Measurements from ENCODE around the gene PAIP2B. TPM values are rescaled to one million over a fixed set of nuclear protein-coding genes. Genes with fewer than 3 reads are reported as not detected.
A peak's percentile ranks its signal among the peaks of the same experiment; 100 is the strongest.

Gene PAIP2B
- total and polyA plus RNA-seq, 9 of the 15 experiments (the other 6 are each of a cell fraction or from before 2014, with no cell fraction given): 0.18 to 0.38 (median 0.25) TPM

GRCh38 chr2:71157124-71157793 lies 69.6 kb downstream of the PAIP2B start:
- Histone ChIP-seq H3K9me1 (ENCODE audit: control insufficient read depth, insufficient read depth, low read length) (no peaks in the 10 kb centered on the region), H4K20me1 (replicated peaks; ENCODE audit: control insufficient read depth, insufficient read depth, low read length) (no peaks in the 10 kb centered on the region), H3K9me3 (replicated peaks; ENCODE audit: control insufficient read depth, insufficient read depth, low read depth, low read length) (no peaks in the 10 kb centered on the region), H2AFZ (ENCODE audit: low read depth, low read length) (no peak overlapping the region), H3K9ac (ENCODE audit: insufficient read depth in 1 of 2, low read depth in 2 of 2, low read length in 2 of 2) (no peak overlapping the region), H3K4me1 (replicated peaks in 1 of 2; ENCODE audit: control insufficient read depth in 2 of 2, insufficient read depth in 2 of 2, low read length in 2 of 2) (no peaks in the 10 kb centered on the region; a peak in 1 of 5 replicates), H3K27me3 (ENCODE audit: control insufficient read depth in 2 of 2, insufficient read depth in 2 of 2, low read length in 2 of 2) (peaks cover 9 to 39% of the 10 kb centered on the region in 2 experiments; a peak in 4 of 5 replicates), H3K79me2 (ENCODE audit: control insufficient read depth, insufficient read depth, low read length) (no peaks in the 10 kb centered on the region), H3K4me2 (ENCODE audit: insufficient read depth, low read length) (no peak overlapping the region), H3K4me3 (no peak overlapping the region), H3K27ac (ENCODE audit: extremely low read depth, low read depth, low read length) (no peak overlapping the region), H3K36me3 (ENCODE audit: control insufficient read depth, insufficient read depth, low read length) (no peaks in the 10 kb centered on the region)
- ATAC-seq (peak; percentile 93), FAIRE-seq (peak; percentile 77), DNase-seq (ENCODE audit: extremely low read depth in 1 of 4, low spot score in 3 of 4) (peak; percentile 63 to 75 (median 73))
- ChIA-PET POLR2A (interaction anchor here (0.8 to 1.2 kb wide), 2 partner anchors 136 to 353 kb away, joined by 3 read pairs; no protein-coding TSS in a partner anchor), CTCF (ENCODE audit: low intra/inter-chr PET ratio) (interaction anchor here (0.5 kb wide), 1 partner anchor 35 kb away, joined by 6 read pairs; no protein-coding TSS in a partner anchor)
- intact Hi-C loops (cut with micrococcal nuclease) (loop anchor here (5.0 to 10.0 kb wide), 3 partner anchors 140 to 355 kb away; no protein-coding TSS in a partner anchor), in situ Hi-C loops (cut with MboI) (loop anchor here (5.0 kb wide), 1 partner anchor 350 kb away; no protein-coding TSS in a partner anchor)
- 5% methylated on average over 16 of the region's 16 CpGs for WGBS (ENCODE audit: insufficient coverage, low coverage, missing lambda C conversion rate)
- BruUV-seq (replicated peaks): no TSS peak
- TF ChIP-seq, protein P1, sequence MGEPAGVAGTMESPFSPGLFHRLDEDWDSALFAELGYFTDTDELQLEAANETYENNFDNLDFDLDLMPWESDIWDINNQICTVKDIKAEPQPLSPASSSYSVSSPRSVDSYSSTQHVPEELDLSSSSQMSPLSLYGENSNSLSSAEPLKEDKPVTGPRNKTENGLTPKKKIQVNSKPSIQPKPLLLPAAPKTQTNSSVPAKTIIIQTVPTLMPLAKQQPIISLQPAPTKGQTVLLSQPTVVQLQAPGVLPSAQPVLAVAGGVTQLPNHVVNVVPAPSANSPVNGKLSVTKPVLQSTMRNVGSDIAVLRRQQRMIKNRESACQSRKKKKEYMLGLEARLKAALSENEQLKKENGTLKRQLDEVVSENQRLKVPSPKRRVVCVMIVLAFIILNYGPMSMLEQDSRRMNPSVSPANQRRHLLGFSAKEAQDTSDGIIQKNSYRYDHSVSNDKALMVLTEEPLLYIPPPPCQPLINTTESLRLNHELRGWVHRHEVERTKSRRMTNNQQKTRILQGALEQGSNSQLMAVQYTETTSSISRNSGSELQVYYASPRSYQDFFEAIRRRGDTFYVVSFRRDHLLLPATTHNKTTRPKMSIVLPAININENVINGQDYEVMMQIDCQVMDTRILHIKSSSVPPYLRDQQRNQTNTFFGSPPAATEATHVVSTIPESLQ (CRISPR knock-in tag; IDR thresholded peaks at IDR 0.05): no peak
- TF ChIP-seq NCOR1 (IDR thresholded peaks at IDR 0.05) (no peak), ZKSCAN3 (CRISPR knock-in tag; IDR thresholded peaks at IDR 0.05) (no peak), SIX5 (IDR thresholded peaks at IDR 0.05; ENCODE audit: borderline replicate concordance in 1 of 2, insufficient read depth in 1 of 2, low read depth in 1 of 2, low read length in 2 of 2) (no peak), PKNOX1 (IDR thresholded peaks at IDR 0.05) (0 out of 2 replicates have a peak, but pooled peaks have one; percentile 9), RAD21 (CRISPR knock-in tag; conservative IDR thresholded peaks at IDR 0.05 in 1 of 2, IDR thresholded peaks at IDR 0.05 in 1 of 2) (peak; percentile 33 to 80; a peak in 3 of 4 replicates), MAZ (CRISPR knock-in tag; conservative IDR thresholded peaks at IDR 0.05 in 1 of 2, IDR thresholded peaks at IDR 0.05 in 1 of 2) (peak in 1 of 2 experiments; percentile 47; a peak in 1 of 4 replicates), ATF7 (IDR thresholded peaks at IDR 0.05) (no peak), PML (IDR thresholded peaks at IDR 0.05; ENCODE audit: low read length) (no peak), FOXJ2 (tag; IDR thresholded peaks at IDR 0.05) (no peak), SMC3 (conservative IDR thresholded peaks at IDR 0.05; ENCODE audit: insufficient read depth, low read depth, low read length) (peak; percentile 42), ARHGAP35 (IDR thresholded peaks at IDR 0.05; ENCODE audit: partially characterized antibody) (no peak)
- TF ChIP-seq, protein P2, sequence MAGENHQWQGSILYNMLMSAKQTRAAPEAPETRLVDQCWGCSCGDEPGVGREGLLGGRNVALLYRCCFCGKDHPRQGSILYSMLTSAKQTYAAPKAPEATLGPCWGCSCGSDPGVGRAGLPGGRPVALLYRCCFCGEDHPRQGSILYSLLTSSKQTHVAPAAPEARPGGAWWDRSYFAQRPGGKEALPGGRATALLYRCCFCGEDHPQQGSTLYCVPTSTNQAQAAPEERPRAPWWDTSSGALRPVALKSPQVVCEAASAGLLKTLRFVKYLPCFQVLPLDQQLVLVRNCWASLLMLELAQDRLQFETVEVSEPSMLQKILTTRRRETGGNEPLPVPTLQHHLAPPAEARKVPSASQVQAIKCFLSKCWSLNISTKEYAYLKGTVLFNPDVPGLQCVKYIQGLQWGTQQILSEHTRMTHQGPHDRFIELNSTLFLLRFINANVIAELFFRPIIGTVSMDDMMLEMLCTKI (IDR thresholded peaks at IDR 0.05; ENCODE audit: partially characterized antibody): no peak
- TF ChIP-seq, protein P3, sequence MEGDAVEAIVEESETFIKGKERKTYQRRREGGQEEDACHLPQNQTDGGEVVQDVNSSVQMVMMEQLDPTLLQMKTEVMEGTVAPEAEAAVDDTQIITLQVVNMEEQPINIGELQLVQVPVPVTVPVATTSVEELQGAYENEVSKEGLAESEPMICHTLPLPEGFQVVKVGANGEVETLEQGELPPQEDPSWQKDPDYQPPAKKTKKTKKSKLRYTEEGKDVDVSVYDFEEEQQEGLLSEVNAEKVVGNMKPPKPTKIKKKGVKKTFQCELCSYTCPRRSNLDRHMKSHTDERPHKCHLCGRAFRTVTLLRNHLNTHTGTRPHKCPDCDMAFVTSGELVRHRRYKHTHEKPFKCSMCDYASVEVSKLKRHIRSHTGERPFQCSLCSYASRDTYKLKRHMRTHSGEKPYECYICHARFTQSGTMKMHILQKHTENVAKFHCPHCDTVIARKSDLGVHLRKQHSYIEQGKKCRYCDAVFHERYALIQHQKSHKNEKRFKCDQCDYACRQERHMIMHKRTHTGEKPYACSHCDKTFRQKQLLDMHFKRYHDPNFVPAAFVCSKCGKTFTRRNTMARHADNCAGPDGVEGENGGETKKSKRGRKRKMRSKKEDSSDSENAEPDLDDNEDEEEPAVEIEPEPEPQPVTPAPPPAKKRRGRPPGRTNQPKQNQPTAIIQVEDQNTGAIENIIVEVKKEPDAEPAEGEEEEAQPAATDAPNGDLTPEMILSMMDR (IDR thresholded peaks at IDR 0.05 in 2 of 3, conservative IDR thresholded peaks at IDR 0.05 in 1 of 3; ENCODE audit: insufficient read depth in 2 of 3, low read depth in 1 of 3, low read length in 3 of 3): peak; percentile 71 to 76 (median 74)

All from K562 (cell line).